NB4 (cell line): ENCODE data around the gene FOXP2.

Experiments
- DNase-seq: peaks from one replicate; pipeline ENCODE4 v3.0.0; 2010; ENCODE audit warnings: low read depth
- H3K4me3 ChIP-seq: one replicate; pipeline ENCODE4 v1.5.1; 2011; ENCODE audit warnings: mild to moderate bottlenecking, low read depth, low read length, moderate library complexity
- MAX ChIP-seq: IDR thresholded peaks from 2 replicates; pipeline ENCODE4 v1.6.1; 2011; ENCODE audit warnings: low read depth, low read length
- MYC ChIP-seq: IDR thresholded peaks from 2 replicates; pipeline ENCODE4 v1.6.1; 2011; ENCODE audit warnings: low read depth, low read length
- POLR2A ChIP-seq: IDR thresholded peaks from 2 replicates; pipeline ENCODE4 v1.6.1; 2011; ENCODE audit warnings: mild to moderate bottlenecking; ENCODE audit not compliant: insufficient read length; ENCODE audit errors: extremely low read depth
- TF ChIP-seq, protein P1 (sequence below): IDR thresholded peaks from one replicate; pipeline ENCODE4 v1.5.1; 2012; ENCODE audit warnings: low read depth, low read length

The FOXP2 gene

GRCh38 chr7:114460021-114460420, 45.4 kb downstream of the FOXP2 start:
- DNase-seq: no peak
- TF ChIP-seq POLR2A: no peak
- no peak for TF ChIP-seq MAX
- no peak for TF ChIP-seq MYC
- TF ChIP-seq, protein P1, sequence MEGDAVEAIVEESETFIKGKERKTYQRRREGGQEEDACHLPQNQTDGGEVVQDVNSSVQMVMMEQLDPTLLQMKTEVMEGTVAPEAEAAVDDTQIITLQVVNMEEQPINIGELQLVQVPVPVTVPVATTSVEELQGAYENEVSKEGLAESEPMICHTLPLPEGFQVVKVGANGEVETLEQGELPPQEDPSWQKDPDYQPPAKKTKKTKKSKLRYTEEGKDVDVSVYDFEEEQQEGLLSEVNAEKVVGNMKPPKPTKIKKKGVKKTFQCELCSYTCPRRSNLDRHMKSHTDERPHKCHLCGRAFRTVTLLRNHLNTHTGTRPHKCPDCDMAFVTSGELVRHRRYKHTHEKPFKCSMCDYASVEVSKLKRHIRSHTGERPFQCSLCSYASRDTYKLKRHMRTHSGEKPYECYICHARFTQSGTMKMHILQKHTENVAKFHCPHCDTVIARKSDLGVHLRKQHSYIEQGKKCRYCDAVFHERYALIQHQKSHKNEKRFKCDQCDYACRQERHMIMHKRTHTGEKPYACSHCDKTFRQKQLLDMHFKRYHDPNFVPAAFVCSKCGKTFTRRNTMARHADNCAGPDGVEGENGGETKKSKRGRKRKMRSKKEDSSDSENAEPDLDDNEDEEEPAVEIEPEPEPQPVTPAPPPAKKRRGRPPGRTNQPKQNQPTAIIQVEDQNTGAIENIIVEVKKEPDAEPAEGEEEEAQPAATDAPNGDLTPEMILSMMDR: no peak
- no peak overlapping the region for H3K4me3 ChIP-seq

GRCh38 chr7:114466917-114467316, 52.3 kb downstream of the FOXP2 start:
- no peak overlapping the region for H3K4me3 ChIP-seq
- TF ChIP-seq POLR2A (no peak), MAX (no peak), MYC (no peak)
- TF ChIP-seq, protein P1: no peak
- DNase-seq: no peak

DNA sequence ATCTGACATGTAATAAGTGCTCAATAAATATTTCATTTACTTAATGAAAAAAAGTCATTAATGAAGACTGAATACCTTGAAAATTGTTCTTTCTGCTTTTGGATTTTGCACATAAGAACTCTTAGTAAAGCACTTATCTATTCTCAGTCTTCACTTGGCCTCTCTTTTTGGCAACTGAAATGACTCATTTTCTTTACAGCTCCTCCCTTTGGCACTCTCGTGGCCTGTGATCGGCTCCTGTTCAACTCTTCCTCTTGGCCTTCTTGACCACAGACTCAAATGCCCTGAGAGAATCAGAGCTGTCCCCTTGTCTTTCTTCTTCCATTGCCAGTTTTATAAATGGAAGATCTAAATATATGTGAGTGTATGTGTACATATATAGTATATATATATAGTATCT, 54.2 kb downstream of the FOXP2 start:
- H3K4me3 ChIP-seq: no peak overlapping the region
- no peak for DNase-seq
- no peak for TF ChIP-seq MAX
- TF ChIP-seq POLR2A: no peak
- TF ChIP-seq, protein P1: no peak
- TF ChIP-seq MYC: no peak

DNA sequence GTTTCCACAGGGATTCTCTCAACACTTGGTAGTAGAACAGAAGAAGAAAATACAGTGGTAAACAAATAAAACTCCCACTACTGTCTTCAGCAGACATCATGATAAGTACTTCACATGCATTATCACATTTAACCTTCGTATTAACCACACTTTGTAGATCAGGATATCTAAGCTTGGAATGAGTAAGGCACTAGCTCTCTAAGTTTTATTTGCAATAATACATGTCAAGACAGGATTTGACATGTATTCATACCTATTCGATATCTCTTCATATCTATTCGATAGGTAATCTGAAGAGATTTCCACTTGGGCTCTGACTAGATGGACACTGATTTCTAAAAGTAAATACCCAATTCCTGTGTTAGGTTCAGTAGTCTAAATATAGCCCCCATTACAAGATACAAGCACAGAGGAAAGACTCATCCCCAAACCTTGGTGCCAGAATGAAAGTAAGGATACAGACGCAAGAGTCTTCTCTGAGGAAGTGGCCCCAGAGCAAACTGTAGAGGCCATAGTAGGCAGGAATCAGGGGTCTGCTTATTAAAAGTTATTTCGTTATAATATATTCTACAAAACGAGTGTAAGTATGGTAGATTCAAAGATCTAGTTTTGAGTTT, 58.4 kb downstream of the FOXP2 start:
- no peak for DNase-seq
- TF ChIP-seq, protein P1: no peak
- TF ChIP-seq MYC (no peak), POLR2A (no peak), MAX (no peak)
- no peak overlapping the region for H3K4me3 ChIP-seq

DNA sequence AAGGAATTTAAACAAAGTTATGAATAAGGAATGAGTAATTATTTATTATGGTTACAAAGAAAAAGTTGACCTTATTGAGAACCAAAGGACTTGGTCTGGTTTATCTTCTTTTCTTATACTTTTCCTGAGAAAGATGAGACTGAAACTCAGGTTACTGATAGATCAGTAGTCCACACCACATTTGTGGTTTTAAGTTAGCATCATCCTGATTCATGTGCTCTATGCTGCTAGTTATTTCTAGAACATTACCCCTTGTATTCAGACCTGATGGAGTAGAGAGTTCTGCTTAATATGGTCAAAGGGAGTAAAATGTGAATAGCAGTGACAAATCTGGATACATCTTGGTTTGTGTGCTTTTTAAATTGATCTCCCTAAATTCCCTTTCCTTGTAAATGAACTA, 63.8 kb downstream of the FOXP2 start:
- no peak for DNase-seq
- H3K4me3 ChIP-seq: no peak overlapping the region
- TF ChIP-seq MYC (no peak), MAX (no peak), POLR2A (no peak)
- TF ChIP-seq, protein P1: no peak
